Body of pancreas (tissue), 4 donors: Measurements from ENCODE around the gene ADGRL3. TPM values are rescaled to one million over a fixed set of nuclear protein-coding genes. Genes with fewer than 3 reads are reported as not detected.

ENCODE experiments used
- ATAC-seq: fragments of 150-250 bp; one replicate; pipeline ENCODE4 v1.9.1; 2016
- DNase-seq, 4 donors: peaks; one replicate each; pipeline ENCODE4 v3.0.0-alpha.2; 2019
- H3K27ac ChIP-seq, 4 donors: fragments of 200-600 bp; sonication (generic); 1 replicate in 3 of 4; 2 replicates in 1 of 4; pipeline versions ENCODE4 v1.5.1 to v1.6.1; 2016 to 2019; ENCODE audit warnings: mild to moderate bottlenecking in 1 of 4, mixed read lengths in 1 of 4, moderate library complexity in 1 of 4
- H3K27me3 ChIP-seq, 2 donors: fragments of 200-600 bp; sonication (generic); one replicate each; pipeline ENCODE4 v1.6.0; 2016; ENCODE audit warnings: mild to moderate bottlenecking in 1 of 2
- H3K36me3 ChIP-seq, 2 donors: fragments of 200-600 bp; sonication (generic); replicated peaks in 1 of 2; 2 replicates each; pipeline ENCODE4 v1.5.1; 2016; ENCODE audit warnings: low read depth in 2 of 2; ENCODE audit not compliant: insufficient read depth in 1 of 2
- H3K4me1 ChIP-seq: fragments of 200-600 bp; sonication (generic); one replicate; pipeline ENCODE4 v1.6.0; 2016
- H3K4me3 ChIP-seq, 2 donors: fragments of 200-600 bp; sonication (generic); 1 replicate in 1 of 2; 2 replicates in 1 of 2; pipeline ENCODE4 v1.5.1; 2016 to 2019
- H3K9me3 ChIP-seq, 3 donors: fragments of 200-600 bp; sonication (generic); 1 replicate in 2 of 3; 2 replicates in 1 of 3; pipeline ENCODE4 v1.5.1; 2016
- CTCF ChIP-seq, 7 experiments: fragments of 450-650 bp in 4 of 7; fragments of 200-600 bp in 3 of 7; sonication (generic) in 3 of 7; IDR thresholded peaks; one replicate each; pipeline ENCODE4 v1.5.1; 2016 to 2019; ENCODE audit warnings: antibody characterized with exemption in 7 of 7
- POLR2A ChIP-seq, 3 donors: fragments of 450-650 bp; IDR thresholded peaks; one replicate each; pipeline ENCODE4 v1.6.1; 2016; ENCODE audit warnings: antibody characterized with exemption in 3 of 3, mild to moderate bottlenecking in 2 of 3
- WGBS, 2 donors: methylation state at CpG; one replicate each; pipeline ENCODE4 v1.1.5; 2017; 5-methylcytosine and 5-hydroxymethylcytosine counted together
- intact Hi-C: fragments of 100-400 bp; cut with DNase I; formaldehyde crosslinking; loops from one replicate; pipeline ENCODE4 v1.15.1; 2023
- total RNA-seq, 2 donors: library from RNA; depleted of rRNA; stranded (reverse); fragments of >200 nt; gene quantifications; one replicate each; pipeline ENCODE4 v1.1.0, GENCODE V29; 2016

The ADGRL3 gene
- total RNA-seq, 2 donors from 2014 or later = 0.33 to 1.0 TPM

GRCh38 chr4:61648264-61648663 is 448.1 kb downstream of the ADGRL3 start:
- Histone ChIP-seq H3K27me3 (no peaks in the 10 kb centered on the region), H3K4me3 (no peak overlapping the region), H3K9me3 (no peaks in the 10 kb centered on the region), H3K36me3 (no peaks in the 10 kb centered on the region), H3K4me1 (no peaks in the 10 kb centered on the region), H3K27ac (no peak overlapping the region)
- ATAC-seq = no peak
- DNase-seq = no peak
- WGBS, 2 donors = 50 to 67% methylated on average over 1 of the region's 1 CpG
- TF ChIP-seq POLR2A (IDR thresholded peaks at IDR 0.05) = no peak
- no peak for TF ChIP-seq CTCF (IDR thresholded peaks at IDR 0.05)
- intact Hi-C loops = no loop called here

GRCh38 chr4:61657016-61657415 is 456.9 kb downstream of the ADGRL3 start:
- 29 to 47% methylated on average over 2 of the region's 2 CpGs for WGBS, 2 donors
- Histone ChIP-seq H3K36me3 (no peaks in the 10 kb centered on the region), H3K27me3 (no peaks in the 10 kb centered on the region), H3K4me3 (no peak overlapping the region), H3K4me1 (no peaks in the 10 kb centered on the region), H3K9me3 (no peaks in the 10 kb centered on the region), H3K27ac (no peak overlapping the region)
- DNase-seq = no peak
- ATAC-seq = no peak
- intact Hi-C loops = no loop called here
- no peak for TF ChIP-seq POLR2A (IDR thresholded peaks at IDR 0.05)
- TF ChIP-seq CTCF (IDR thresholded peaks at IDR 0.05) = no peak

DNA sequence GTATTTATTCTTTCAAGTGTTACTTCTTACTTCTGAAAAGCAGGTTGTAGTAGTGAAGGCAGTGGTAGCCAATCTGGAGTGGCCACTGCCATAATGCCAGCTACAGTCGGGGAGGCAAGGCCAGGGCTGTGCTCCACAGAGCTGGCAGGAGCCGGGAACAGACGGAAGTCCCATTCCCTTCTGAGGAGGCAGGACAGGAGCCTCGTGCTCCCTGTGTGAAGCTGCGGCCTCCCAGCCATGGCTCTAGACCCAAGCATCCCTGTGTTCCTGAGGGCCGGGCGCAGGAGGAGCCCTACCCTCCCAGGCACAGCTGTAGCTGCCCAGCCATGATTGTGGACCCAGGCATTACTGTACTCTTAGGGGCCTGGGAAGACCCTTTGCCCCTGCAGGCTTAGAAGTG is 461.8 kb downstream of the ADGRL3 start:
- H3K9me3 ChIP-seq = peaks cover 0 to 7% (median 0%) of the 10 kb centered on the region in 3 donors
- H3K4me1 ChIP-seq = no peaks in the 10 kb centered on the region
- no peak for TF ChIP-seq CTCF (IDR thresholded peaks at IDR 0.05)
- no peak for TF ChIP-seq POLR2A (IDR thresholded peaks at IDR 0.05)
- intact Hi-C loops = no loop called here
- H3K27ac ChIP-seq = no peak overlapping the region
- DNase-seq (no peak), ATAC-seq (no peak)
- H3K4me3 ChIP-seq = no peak overlapping the region
- WGBS, 2 donors = 73 to 78% methylated on average over 7 of the region's 7 CpGs
- no peaks in the 10 kb centered on the region for H3K36me3 ChIP-seq
- no peaks in the 10 kb centered on the region for H3K27me3 ChIP-seq

GRCh38 chr4:61662362-61662761 is 462.2 kb downstream of the ADGRL3 start:
- Histone ChIP-seq H3K4me1 (no peaks in the 10 kb centered on the region), H3K4me3 (no peak overlapping the region), H3K27me3 (no peaks in the 10 kb centered on the region), H3K36me3 (no peaks in the 10 kb centered on the region), H3K27ac (no peak overlapping the region), H3K9me3 (peaks cover 0 to 7% (median 0%) of the 10 kb centered on the region in 3 donors)
- DNase-seq (no peak), ATAC-seq (no peak)
- intact Hi-C loops = no loop called here
- 91% methylated on average over 5 of the region's 5 CpGs; no CpG with 5 or more reads in 1 of the 2 donors for WGBS, 2 donors
- no peak for TF ChIP-seq CTCF (IDR thresholded peaks at IDR 0.05)
- no peak for TF ChIP-seq POLR2A (IDR thresholded peaks at IDR 0.05)

DNA sequence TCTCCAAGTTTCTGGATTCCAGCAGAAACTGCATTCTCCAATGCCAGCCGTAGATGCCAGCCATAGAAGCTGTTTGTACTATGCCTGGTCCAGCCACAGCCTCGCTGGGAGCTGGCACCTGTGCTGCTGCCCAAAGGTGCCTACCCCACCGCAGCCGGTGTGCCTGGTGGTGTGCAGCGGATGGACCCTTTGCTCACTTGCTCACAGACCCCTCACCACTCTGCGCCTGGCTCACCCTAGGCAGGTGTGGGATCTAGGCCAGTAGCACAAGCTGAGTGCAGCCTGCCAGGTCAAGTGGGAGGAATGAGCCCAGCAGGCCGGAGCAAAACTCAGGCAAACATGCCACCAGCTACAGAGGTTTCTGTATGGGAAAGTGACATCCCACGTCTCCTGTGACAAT is 463.2 kb downstream of the ADGRL3 start:
- intact Hi-C loops = no loop called here
- no peak for DNase-seq
- 74% methylated on average over 3 to 7 of the region's 8 CpGs for WGBS, 2 donors
- no peak overlapping the region for H3K4me3 ChIP-seq
- ATAC-seq = no peak
- TF ChIP-seq CTCF (IDR thresholded peaks at IDR 0.05) = no peak
- no peak for TF ChIP-seq POLR2A (IDR thresholded peaks at IDR 0.05)
- H3K9me3 ChIP-seq = peaks cover 0 to 7% (median 0%) of the 10 kb centered on the region in 3 donors
- no peaks in the 10 kb centered on the region for H3K27me3 ChIP-seq
- no peak overlapping the region for H3K27ac ChIP-seq
- no peaks in the 10 kb centered on the region for H3K36me3 ChIP-seq
- no peaks in the 10 kb centered on the region for H3K4me1 ChIP-seq
